Dermis blood vessel endothelial cell (primary cell): ENCODE data around the gene BACH2. TPM values are rescaled to one million over a fixed set of nuclear protein-coding genes. Genes with fewer than 3 reads are reported as not detected.
"Not testable (repeated sequence)": the region's sequence is repeated elsewhere in the genome, so short reads cannot be mapped to it uniquely, and the experiment has no call there.

ENCODE experiments used
- DNase-seq: peaks from one replicate; pipeline ENCODE4 v3.0.0; 2010
- total RNA-seq: library from RNA; depleted of rRNA; stranded (reverse); fragments of >200 nt; gene quantifications from 2 replicates; pipeline ENCODE4 v1.2.3, GENCODE V29; 2014

Gene BACH2
- total RNA-seq, 1 donor from 2014 or later: 1.2 TPM

DNA sequence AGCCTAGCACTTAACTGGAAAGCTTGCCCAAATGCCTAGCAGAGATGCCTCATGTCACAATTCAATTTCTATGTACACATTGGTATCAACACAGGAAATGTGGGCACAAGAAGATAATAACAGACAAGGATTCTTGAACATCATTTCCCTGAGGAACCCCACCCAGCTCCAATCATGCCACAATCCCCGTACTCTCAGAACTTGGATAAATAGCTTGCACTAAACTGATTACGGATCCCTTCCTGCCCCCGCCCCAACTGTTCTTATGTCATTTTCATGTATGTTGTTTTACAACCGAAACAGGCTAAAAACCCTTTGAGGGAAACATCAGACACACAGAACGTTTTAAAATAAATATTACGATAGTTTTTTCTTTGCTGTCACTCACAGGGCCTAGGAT lies 87.1 kb downstream of the BACH2 start:
- no peak for DNase-seq

GRCh38 chr6:90208690-90209089 lies 88.0 kb downstream of the BACH2 start:
- not testable (repeated sequence) for DNase-seq

GRCh38 chr6:90204327-90205056 lies 92.2 kb downstream of the BACH2 start:
- no peak for DNase-seq

GRCh38 chr6:90203672-90204071 lies 93.0 kb downstream of the BACH2 start:
- no peak for DNase-seq

DNA sequence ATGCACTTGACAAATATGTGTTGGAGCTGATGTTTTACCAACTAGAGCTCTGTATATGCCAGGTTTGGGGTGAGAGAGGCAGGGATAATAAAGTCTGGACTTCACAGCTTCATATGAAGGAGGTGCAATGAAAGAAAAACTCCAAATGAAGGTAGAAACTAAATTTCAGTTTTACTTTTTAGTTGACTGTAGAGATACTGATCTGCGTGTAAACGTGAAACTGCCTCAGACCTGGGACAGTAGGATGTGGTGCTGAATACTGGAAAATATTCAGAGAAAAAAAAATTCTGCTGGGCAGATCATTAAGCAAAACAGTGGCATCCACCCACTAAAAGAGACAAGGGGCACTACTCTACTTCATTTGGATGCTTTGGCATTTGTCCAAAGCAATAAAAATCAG lies 94.5 kb downstream of the BACH2 start:
- DNase-seq: no peak

DNA sequence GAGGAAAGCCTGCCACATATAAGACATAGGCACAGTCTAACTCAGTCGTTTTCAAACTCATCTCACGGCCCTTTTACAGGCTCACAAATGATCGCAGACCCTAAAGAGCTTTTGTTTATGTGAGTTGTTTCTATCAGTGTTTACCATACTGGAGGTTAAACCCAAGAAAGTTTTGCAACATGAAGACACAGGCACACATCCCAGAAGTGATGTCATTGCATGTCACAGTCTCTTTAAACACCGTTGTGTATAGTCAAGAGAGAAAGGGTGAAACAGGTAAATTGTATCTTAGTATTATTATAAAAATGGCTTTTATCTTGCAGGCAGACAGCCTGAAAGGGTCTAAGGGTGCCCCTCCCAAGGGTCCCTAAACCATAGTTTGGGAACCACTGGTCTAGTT lies 96.7 kb downstream of the BACH2 start:
- DNase-seq: no peak

- DNase-seq: no peak
These were observed 97.8 kb downstream of the BACH2 start for GRCh38 chr6:90198758-90199425.

GRCh38 chr6:90197854-90198496 lies 98.7 kb downstream of the BACH2 start:
- DNase-seq: no peak

GRCh38 chr6:90195094-90195829 lies 101.4 kb downstream of the BACH2 start:
- DNase-seq: no peak

GRCh38 chr6:90194371-90194841 lies 102.2 kb downstream of the BACH2 start:
- DNase-seq: peak; percentile 11

GRCh38 chr6:90193359-90193758 lies 103.3 kb downstream of the BACH2 start:
- no peak for DNase-seq

DNA sequence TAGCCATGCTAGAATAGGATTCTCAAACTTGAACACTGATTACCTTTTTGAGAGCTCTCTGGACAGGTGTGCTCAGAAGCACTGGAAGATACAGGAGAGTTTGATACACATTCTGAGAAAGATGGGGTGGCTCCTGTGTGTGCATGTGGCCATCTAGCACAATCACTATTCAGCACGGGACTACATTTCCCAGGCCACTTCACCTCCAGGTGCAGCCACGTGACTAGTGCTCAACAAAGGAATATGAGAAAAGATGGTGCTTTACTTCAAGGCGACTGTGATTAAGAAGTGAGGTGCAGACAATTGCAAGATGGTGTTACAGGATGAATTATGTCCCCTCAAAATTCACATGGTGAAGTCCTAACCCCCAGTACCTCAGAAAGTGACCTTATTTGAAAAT lies 103.8 kb downstream of the BACH2 start:
- DNase-seq: no peak

- DNase-seq: no peak
These were observed 105.8 kb downstream of the BACH2 start for GRCh38 chr6:90190752-90191395.

DNA sequence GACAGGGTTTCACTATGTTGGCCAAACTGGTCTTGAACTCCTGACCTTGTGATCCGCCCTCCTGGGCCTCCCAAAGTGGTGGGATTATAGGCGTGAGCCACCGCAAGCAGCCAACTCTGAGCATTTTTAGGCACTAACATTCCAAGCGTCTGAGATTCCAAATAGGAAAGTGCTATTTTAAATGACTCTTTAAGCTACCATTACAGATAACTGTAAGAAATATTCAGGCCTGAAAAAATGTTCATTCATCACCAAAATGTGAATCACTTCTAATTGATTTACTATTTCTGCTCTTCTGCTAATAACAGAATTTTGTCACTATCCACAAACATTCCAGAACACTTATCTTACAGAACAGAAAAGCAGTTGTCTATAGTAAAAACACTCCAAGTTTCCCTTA lies 106.5 kb downstream of the BACH2 start:
- DNase-seq: no peak

GRCh38 chr6:90187437-90188121 lies 109.1 kb downstream of the BACH2 start:
- no peak for DNase-seq

- DNase-seq: no peak
These were observed 109.8 kb downstream of the BACH2 start for GRCh38 chr6:90186637-90187371.

GRCh38 chr6:90186026-90186425 lies 110.6 kb downstream of the BACH2 start:
- DNase-seq: no peak

GRCh38 chr6:90184334-90185298 lies 112.0 kb downstream of the BACH2 start:
- DNase-seq: peak; percentile 85

DNA sequence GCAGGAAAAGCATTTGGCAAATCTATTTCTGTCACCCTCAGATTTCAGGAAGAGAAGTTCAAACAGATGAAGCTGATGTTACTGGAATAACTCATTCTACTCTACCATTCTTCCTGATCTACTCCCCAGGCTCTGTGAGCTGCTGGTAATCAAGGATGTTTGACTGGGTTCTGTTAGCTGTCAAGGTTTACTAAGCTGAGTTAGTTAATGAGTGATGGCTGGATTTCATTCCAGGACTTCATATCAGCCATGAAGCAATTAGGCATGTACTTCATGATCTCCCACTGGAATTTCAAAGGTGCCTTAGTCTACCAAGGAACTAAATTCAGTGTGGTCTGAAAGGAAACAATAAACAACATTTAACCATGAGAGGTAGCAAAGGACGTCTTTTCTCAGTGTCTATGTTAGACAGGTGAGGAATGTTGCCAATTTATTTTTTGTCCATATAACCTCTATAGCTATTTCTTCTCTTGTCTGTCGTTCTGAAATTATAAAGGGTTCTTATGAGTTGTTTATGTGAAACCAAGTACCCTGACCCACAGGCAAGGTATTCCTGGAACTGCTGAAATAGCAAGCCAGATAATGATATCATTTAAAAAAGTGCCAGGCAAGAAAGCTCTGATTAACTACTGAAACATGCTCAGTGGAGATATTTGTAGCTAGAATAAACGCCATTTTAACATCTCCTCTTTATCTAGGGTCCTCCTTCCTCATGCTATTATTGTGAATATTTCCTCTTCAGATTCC lies 112.9 kb downstream of the BACH2 start:
- DNase-seq: no peak
